H4 (cell line): ENCODE measurements around the gene HMGCS2. TPM values are rescaled to one million over a fixed set of nuclear protein-coding genes. Genes with fewer than 3 reads are reported as not detected.

Experiments used
- DNase-seq: peaks from one replicate; pipeline ENCODE4 v3.0.0-alpha.2; 2015; ENCODE audit warnings: low spot score
- total RNA-seq: library from RNA; depleted of rRNA; stranded (reverse); fragments of >200 nt; shearing (Covaris generic); gene quantifications from 2 replicates; pipeline ENCODE4 v1.2.3, GENCODE V29; 2014; rRNA removed

The HMGCS2 gene
- total RNA-seq, 1 experiment from 2014 or later = 0.87 TPM

DNA sequence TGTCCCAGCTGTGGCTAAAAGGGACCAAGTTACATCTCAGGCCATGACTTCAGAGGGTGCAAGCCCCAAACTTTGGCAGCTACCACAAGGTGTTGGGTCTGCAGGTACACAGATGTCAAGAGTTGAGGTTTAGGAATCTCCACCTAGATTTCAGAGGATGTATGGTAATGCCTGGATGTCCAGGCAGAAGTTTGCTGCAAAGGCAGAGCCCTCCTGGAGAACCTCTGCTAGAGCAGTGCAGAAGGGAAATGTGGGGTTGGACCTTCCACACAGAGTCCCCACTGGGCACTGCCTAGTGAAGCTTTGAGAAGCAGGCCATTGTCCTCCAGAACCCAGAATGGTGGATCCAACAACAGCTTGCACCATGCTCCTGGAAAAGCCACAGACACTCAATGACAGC lies 67.0 kb downstream of the HMGCS2 start:
- DNase-seq = no peak

DNA sequence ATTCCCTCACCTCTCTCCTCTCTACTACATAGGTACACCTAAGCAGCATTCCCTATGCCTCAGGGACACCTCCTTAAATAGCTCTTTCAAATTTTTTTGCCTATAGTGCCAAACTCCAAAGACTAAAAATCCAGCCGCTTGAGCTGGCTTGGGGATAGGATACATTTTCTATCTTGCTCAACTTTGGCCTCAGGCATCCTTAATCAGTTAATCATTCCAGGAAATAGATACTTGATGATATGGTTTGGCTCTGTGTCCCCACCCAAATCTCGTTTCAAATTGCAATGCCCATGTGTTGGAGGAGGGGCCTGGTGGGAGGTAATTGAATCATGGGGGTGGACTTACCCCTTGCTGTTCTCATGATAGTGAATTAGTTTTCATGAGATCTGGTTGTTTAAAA lies 68.4 kb downstream of the HMGCS2 start:
- DNase-seq = no peak

Other genes with a start within 250 kb of the HMGCS2 start
- gene ZNF697, start 120.6 kb downstream of the HMGCS2 start, total RNA-seq = 5.3 and 6.2 TPM in 2 replicates
- 338 and 346 TPM in 2 replicates for gene PHGDH, start 57.0 kb downstream of the HMGCS2 start, total RNA-seq
- not detected in 2 replicates for gene REG4, start 42.6 kb upstream of the HMGCS2 start, total RNA-seq
- not detected in 2 replicates for gene ADAM30, start 127.6 kb upstream of the HMGCS2 start, total RNA-seq